Lung microvascular endothelial cell (primary cell): ENCODE measurements around the gene MBD3L2. TPM values are rescaled to one million over a fixed set of nuclear protein-coding genes. Genes with fewer than 3 reads are reported as not detected.
"Not testable (repeated sequence)": the region's sequence is repeated elsewhere in the genome, so short reads cannot be mapped to it uniquely, and the experiment has no call there.

Experiments used
- DNase-seq, 2 donors: peaks; one replicate each; pipeline versions ENCODE4 v3.0.0 to v3.0.0-alpha.2; 2010; ENCODE audit warnings: low read depth in 2 of 2
- total RNA-seq: library from RNA; depleted of rRNA; stranded (reverse); fragments of >200 nt; gene quantifications from 2 replicates; pipeline ENCODE4 v1.2.1, GENCODE V29; 2014

MBD3L2 gene
- not detected in 2 replicates for total RNA-seq

GRCh38 chr19:7049021-7049420 is at the start of gene MBD3L2:
MBD3L2 (plus strand) TSS chr19:7049321; CDS start chr19:7049374, 53 bp downstream.
- not testable (repeated sequence) for DNase-seq

GRCh38 chr19:6999933-7000332 is 49.2 kb upstream of the MBD3L2 start:
- DNase-seq, result no peak

DNA sequence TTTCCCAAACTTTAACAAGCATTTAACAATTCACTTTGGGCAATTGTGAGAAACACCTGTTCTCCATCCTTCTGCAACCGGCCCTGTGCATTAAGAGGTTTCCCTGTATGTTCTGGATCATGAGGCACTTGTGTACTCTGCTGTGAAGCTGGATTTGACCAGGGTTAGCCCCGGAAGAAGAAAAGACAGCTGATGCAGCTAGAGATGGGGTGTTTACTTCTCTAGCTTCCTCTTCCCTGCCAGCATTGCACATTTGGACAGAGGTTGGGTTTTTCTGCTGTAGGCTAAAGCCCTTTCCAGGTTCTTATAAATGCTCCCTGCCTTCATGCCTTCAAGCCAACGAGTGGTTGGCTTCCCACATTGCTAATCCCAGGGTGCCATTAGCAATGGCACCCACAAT is 48.8 kb upstream of the MBD3L2 start:
- no peak for DNase-seq

- DNase-seq, result no peak
Observed at GRCh38 chr19:7000816-7001215, 48.3 kb upstream of the MBD3L2 start.

- peak in 1 of 2 donors; percentile 70 for DNase-seq
Observed at GRCh38 chr19:7004313-7004931, 44.7 kb upstream of the MBD3L2 start.

GRCh38 chr19:7006135-7006704 is 42.9 kb upstream of the MBD3L2 start:
- no peak for DNase-seq

DNA sequence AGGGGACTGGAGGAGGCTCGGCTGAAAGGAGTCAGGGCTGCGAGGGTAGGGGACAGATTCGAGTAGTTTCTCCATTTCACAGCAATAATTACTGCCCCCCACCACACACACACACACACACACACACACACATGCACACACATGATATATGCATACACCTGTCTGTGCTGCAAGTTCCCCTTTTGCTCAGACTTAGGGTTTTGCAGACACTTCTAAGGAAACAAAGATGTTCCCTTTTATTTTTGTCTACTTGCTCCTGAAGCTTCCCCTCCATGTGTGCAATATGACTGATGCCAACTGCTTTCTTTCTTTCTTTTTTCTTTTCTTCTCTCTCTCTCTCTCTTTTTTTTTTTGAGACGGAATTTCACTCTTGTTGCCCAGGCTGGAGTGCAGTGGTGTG is 41.3 kb upstream of the MBD3L2 start:
- no peak for DNase-seq

DNA sequence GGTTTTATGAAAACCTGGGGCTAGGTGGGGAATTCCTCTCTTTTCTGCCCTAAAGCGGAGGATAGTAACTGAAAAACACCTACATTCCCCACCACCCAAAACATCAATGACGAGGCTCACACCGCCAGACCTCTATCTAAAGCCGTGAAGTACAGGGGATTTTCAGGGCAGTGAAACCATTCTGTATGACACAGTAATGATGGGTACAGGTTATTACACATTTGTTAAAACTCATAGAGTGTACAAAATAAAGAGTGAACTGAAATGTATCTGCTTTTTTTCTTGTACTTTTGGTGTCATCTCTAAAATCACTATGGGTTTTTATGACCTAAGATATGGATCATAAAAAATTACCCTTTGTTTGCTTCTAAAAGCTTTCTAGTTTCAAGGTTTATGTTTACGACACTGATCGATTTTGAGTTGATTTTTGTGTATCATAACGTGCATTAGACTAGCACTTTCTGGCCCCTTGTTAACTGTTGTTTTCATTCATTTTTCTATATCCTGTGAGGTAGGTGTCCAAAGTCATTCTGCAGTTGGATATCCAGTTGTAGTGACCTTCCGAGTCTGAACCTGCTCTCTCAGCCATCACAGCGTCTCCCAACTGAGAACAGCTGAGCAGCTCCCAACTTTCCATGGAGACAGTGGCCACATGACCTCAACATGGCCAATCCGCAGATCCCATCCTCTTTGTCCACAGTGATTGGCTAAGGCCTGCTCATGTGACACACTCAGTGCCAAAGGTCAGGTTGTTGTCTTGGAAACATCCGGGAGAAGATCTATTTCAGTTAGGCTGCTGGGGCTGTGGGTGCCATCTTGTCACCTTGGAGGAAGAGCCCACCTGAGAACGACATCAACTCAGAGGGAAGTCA is 38.2 kb upstream of the MBD3L2 start:
- no peak for DNase-seq

DNA sequence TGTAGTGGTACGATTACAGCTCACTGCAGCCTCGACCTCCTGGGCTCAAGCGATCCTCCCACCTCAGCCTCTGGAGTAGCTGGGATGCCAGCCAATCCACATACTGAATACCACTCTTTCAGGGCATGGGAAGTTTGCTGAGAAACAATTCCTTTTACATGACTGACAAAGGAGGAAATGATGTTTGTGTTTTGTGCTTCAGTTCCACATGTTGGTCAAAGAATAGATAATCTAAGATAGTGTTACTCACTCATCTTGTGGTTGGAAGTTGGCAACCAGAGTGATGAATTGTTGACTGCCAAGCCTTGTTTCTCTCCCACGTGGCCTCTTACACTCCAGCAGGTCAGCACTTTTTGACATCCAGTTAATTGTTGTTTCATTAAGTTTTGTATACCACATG is 35.4 kb upstream of the MBD3L2 start:
- peak in 1 of 2 donors; percentile 78 for DNase-seq

GRCh38 chr19:7018828-7019227 is 30.3 kb upstream of the MBD3L2 start:
- DNase-seq, result no peak

DNA sequence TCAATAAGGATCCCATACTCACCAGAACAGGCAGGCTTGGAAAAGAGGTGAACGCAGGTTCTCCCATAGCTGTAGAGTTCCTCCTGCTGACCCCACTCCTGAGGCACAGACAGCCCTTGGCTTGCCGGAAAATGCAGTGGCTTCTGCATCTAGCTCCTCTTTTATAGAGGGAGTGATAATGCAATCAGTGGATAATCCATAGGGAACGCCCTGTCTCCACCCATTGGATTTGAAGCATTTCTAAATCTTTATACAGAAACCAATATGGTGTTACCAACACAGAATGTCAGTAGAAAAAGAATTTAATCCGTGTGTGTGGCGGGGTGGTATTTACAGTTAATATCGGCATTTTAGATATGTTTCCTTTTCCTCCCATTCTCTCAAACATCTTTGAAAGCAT is 27.8 kb upstream of the MBD3L2 start, which contains the start of gene MBD3L2B:
Gene MBD3L2B (minus strand): TSS at position 101 of the 400 bp plus-strand sequence. CDS start 34 bp downstream, at position 67.
- not testable (repeated sequence) for DNase-seq

- DNase-seq, result not testable (repeated sequence)
Observed at GRCh38 chr19:7028790-7029189, 20.3 kb upstream of the MBD3L2 start.

DNA sequence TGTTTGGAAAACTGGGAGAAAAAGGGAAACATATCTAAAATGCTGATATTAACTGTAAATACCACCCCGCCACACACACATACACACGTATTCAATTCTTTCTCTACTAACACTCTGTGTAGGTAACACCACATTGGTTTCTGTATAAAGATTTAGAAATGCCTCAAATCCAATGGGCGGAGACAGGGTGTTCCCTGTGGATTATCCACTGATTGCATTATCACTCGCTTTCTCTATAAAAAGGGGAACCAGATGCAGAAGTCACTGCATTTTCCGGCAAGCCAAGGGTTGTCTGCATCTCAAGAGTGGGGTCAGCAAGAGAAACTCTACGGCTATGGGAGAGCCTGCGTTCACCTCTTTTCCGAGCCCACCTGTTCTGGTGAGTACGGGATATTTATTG is 18.8 kb upstream of the MBD3L2 start, which contains the start of gene MBD3L5:
Gene MBD3L5 (plus strand): TSS at position 301 of the 400 bp plus-strand sequence. CDS start 34 bp downstream, at position 335.
- DNase-seq, result not testable (repeated sequence)

DNA sequence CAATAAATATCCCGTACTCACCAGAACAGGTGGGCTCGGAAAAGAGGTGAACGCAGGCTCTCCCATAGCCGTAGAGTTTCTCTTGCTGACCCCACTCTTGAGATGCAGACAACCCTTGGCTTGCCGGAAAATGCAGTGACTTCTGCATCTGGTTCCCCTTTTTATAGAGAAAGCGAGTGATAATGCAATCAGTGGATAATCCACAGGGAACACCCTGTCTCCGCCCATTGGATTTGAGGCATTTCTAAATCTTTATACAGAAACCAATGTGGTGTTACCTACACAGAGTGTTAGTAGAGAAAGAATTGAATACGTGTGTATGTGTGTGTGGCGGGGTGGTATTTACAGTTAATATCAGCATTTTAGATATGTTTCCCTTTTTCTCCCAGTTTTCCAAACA is 9.0 kb upstream of the MBD3L2 start, which contains the start of gene MBD3L4:
Gene MBD3L4 (minus strand): TSS at position 101 of the 400 bp plus-strand sequence. CDS start 35 bp downstream, at position 66.
- not testable (repeated sequence) for DNase-seq

- DNase-seq, result not testable (repeated sequence)
Observed at GRCh38 chr19:7041563-7041962, 7.6 kb upstream of the MBD3L2 start.

DNA sequence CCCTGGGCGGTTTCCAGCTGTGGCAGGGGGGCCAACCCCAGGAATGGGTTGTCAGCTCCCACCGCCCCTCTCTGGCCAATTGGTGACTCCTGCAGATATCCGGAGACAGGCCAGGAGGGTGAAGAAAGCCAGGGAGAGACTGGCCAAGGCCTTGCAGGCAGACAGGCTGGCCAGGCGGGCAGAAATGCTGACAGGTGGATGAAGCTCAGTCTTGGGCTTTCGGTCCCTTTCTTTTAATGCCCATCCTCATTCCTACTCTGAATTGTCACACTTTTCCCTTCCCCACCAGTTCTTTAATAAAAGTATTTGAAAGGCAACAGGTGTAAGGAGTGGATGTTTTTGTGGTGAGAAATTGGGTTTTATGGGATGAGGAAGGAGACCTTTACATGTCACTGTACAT is 2.3 kb downstream of the MBD3L2 start:
- DNase-seq, result not testable (repeated sequence)

DNA sequence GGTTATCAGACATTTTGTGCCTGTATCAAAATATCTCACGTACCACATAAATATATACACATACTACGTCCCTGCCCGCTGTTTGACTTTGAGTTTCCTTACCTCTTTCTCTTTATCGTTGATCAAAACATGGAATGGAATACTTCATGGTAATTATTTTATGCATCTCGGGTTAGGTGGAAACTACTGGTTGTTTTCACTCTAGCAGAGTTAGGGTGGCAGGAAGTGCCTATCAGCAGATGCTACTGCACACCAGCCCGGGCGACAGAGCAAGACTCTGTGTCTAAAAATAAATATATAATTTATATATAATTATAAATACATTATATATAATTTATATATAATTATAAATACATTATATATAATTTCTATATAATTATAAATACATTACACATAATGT is 3.8 kb downstream of the MBD3L2 start:
- DNase-seq, result not testable (repeated sequence)

- not testable (repeated sequence) for DNase-seq
Observed at GRCh38 chr19:7054635-7055368, 5.7 kb downstream of the MBD3L2 start.

- DNase-seq, result not testable (repeated sequence)
Observed at GRCh38 chr19:7055679-7056078, 6.6 kb downstream of the MBD3L2 start.

DNA sequence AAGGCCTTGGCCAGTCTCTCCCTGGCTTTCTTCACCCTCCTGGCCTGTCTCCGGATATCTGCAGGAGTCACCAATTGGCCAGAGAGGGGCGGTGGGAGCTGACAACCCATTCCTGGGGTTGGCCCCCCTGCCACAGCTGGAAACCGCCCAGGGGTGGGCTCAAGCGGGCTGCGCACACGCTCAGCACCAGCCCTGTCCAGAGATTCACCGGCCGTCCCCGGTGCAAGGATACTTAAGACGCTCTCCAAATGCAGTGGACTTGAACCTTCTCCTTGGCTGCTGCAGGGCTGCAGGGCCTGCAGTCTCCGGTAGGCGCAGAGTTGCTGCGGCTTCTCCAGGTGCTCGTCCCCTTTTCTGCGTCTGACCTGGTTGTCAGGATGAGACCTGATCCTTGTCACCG is 7.2 kb downstream of the MBD3L2 start:
- not testable (repeated sequence) for DNase-seq

DNA sequence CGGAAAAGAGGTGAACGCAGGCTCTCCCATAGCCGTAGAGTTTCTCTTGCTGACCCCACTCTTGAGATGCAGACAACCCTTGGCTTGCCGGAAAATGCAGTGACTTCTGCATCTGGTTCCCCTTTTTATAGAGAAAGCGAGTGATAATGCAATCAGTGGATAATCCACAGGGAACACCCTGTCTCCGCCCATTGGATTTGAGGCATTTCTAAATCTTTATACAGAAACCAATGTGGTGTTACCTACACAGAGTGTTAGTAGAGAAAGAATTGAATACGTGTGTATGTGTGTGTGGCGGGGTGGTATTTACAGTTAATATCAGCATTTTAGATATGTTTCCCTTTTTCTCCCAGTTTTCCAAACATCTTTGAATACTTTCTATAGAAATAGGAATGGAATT is 9.5 kb downstream of the MBD3L2 start, which contains the start of gene MBD3L3:
Gene MBD3L3 (minus strand): TSS at position 101 of the 400 bp plus-strand sequence. CDS start 71 bp downstream, at position 30.
- DNase-seq, result not testable (repeated sequence)
